ENCODE results near the gene CRLF3. TPM values are rescaled to one million over a fixed set of nuclear protein-coding genes. Genes with fewer than 3 reads are reported as not detected.
"Not testable (repeated sequence)": the region's sequence is repeated elsewhere in the genome, so short reads cannot be mapped to it uniquely, and the experiment has no call there.

CRLF3 gene
- polyA plus RNA-seq, 2 donors = 9.3 to 10.9 TPM

DNA sequence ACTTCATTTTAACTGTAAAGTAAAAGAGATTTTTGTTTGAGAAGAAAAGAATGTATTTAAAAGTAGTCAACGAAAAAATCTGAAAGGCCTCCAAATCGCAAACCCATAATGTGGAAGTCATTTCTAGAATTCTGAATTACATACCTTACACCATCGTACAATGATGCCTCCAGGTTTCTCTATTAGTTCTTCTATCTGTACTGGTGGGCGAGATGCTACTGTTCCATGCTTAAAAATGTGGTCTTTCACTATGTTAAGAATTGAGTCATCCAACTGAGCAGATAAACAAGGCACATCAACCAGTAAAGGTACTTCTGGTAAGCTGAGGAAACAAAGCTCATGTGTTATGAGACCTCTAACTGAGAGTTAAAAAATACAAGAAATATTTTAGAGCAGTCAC, 28.5 kb downstream of the CRLF3 start:
- WGBS, 2 donors = 77 to 81% methylated on average over 4 of the region's 4 CpGs
- H3K27me3 ChIP-seq (ENCODE audit: control insufficient read depth in 1 of 2, insufficient read depth in 2 of 2, low read length in 2 of 2) = no peaks in the 10 kb centered on the region
- no peaks in the 10 kb centered on the region for H3K9me3 ChIP-seq (ENCODE audit: control insufficient read depth in 2 of 2, insufficient read depth in 1 of 2, low read depth in 1 of 2, low read length in 1 of 2)
- H3K4me1 ChIP-seq (ENCODE audit: control insufficient read depth in 2 of 2, insufficient read depth in 2 of 2, low read length in 1 of 2) = no peaks in the 10 kb centered on the region
- no peak overlapping the region for H3K4me3 ChIP-seq (ENCODE audit: low read depth in 1 of 2, low read length in 2 of 2)
- H3K36me3 ChIP-seq (ENCODE audit: control insufficient read depth in 2 of 2, insufficient read depth in 2 of 2, low read length in 1 of 2) = peaks cover 2 to 5% of the 10 kb centered on the region in 2 donors
- no peak overlapping the region for H3K27ac ChIP-seq (ENCODE audit: low read depth in 2 of 2, low read length in 1 of 2)

DNA sequence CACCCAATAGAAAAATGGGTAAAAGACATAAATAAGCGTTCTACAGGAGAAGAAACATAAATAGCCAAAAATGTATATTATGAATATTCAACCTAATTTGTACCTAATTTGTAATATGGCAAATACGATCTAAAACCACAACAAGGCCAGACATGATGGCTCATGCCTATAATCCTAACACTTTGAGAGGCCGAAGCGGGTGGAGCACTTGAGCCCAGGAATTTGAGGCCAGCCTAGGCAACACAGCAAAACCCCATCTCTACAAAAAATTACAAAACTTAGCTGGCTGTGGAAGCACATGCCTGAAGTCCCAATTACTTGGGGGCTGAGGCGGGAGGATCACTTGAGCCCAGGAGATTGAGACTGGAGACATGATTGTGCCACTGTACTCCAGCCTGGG, 30.1 kb downstream of the CRLF3 start:
- no peaks in the 10 kb centered on the region for H3K4me1 ChIP-seq (ENCODE audit: control insufficient read depth in 2 of 2, insufficient read depth in 2 of 2, low read length in 1 of 2)
- H3K9me3 ChIP-seq (ENCODE audit: control insufficient read depth in 2 of 2, insufficient read depth in 1 of 2, low read depth in 1 of 2, low read length in 1 of 2) = no peaks in the 10 kb centered on the region
- no peak overlapping the region for H3K27ac ChIP-seq (ENCODE audit: low read depth in 2 of 2, low read length in 1 of 2)
- peaks cover 2 to 5% of the 10 kb centered on the region in 2 donors for H3K36me3 ChIP-seq (ENCODE audit: control insufficient read depth in 2 of 2, insufficient read depth in 2 of 2, low read length in 1 of 2)
- H3K27me3 ChIP-seq (ENCODE audit: control insufficient read depth in 1 of 2, insufficient read depth in 2 of 2, low read length in 2 of 2) = no peaks in the 10 kb centered on the region
- no peak overlapping the region for H3K4me3 ChIP-seq (ENCODE audit: low read depth in 1 of 2, low read length in 2 of 2)
- 74 to 79% methylated on average over 5 of the region's 5 CpGs for WGBS, 2 donors

DNA sequence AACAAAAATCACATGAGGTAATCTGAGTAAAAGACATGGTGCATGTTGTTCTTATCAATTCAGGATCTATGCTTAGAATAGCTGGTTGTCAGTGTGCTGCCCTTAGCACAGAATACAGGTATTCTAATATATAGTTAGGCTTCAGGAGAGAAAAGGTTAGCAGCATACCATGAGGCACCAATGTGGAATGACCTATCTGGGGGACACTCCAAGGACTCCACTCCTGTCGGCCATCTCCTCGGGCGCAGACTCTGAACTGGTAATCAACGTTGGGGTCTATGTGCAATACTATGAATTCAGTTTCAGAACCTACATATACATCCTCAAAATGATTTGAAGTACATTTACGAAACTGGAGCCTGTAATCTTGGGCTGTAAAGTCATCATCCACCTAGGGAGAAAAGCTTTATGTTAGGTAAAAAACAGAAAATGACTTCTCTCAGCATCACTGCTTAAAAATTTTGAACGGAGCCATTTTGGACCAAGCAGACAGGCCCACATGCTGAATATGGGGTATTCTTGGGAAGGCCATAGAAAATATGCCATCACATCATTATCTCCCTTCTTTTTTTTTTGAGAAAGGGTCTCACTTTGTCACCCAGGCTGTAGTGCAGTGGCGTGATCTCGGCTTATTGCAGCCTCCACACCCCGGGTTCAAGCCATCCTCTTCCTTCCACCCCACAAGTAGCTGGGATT, 31.1 kb downstream of the CRLF3 start:
- Histone ChIP-seq H3K27me3 (ENCODE audit: control insufficient read depth in 1 of 2, insufficient read depth in 2 of 2, low read length in 2 of 2) (no peaks in the 10 kb centered on the region), H3K9me3 (ENCODE audit: control insufficient read depth in 2 of 2, insufficient read depth in 1 of 2, low read depth in 1 of 2, low read length in 1 of 2) (no peaks in the 10 kb centered on the region), H3K36me3 (ENCODE audit: control insufficient read depth in 2 of 2, insufficient read depth in 2 of 2, low read length in 1 of 2) (peaks cover 2 to 7% of the 10 kb centered on the region in 2 donors), H3K27ac (ENCODE audit: low read depth in 2 of 2, low read length in 1 of 2) (no peak overlapping the region), H3K4me3 (ENCODE audit: low read depth in 1 of 2, low read length in 2 of 2) (no peak overlapping the region), H3K4me1 (ENCODE audit: control insufficient read depth in 2 of 2, insufficient read depth in 2 of 2, low read length in 1 of 2) (no peaks in the 10 kb centered on the region)
- 90 to 92% methylated on average over 9 of the region's 9 CpGs for WGBS, 2 donors

DNA sequence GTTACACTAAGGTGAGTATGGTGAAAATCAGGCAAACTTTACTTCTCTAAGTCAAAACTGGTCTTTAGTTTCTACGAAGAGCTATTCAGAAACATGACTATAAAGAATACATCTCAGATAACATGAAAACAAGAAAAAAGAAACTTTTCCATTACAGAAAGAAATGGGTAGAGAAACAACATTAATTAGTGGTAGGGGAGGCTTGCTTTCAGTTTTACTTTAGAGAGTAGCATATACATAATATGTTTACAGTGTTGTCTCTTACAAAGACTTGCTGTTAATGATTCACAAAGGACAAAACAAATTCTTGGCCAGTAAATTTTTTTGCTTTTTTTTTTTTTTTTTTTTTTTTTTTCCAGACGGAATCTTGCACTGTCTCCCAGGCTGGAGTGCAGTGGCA, 34.2 kb downstream of the CRLF3 start:
- Histone ChIP-seq H3K9me3 (ENCODE audit: control insufficient read depth in 2 of 2, insufficient read depth in 1 of 2, low read depth in 1 of 2, low read length in 1 of 2) (no peaks in the 10 kb centered on the region), H3K4me1 (ENCODE audit: control insufficient read depth in 2 of 2, insufficient read depth in 2 of 2, low read length in 1 of 2) (no peaks in the 10 kb centered on the region), H3K27ac (ENCODE audit: low read depth in 2 of 2, low read length in 1 of 2) (no peak overlapping the region), H3K4me3 (ENCODE audit: low read depth in 1 of 2, low read length in 2 of 2) (no peak overlapping the region), H3K36me3 (ENCODE audit: control insufficient read depth in 2 of 2, insufficient read depth in 2 of 2, low read length in 1 of 2) (peaks cover 0 to 4% of the 10 kb centered on the region in 2 donors), H3K27me3 (ENCODE audit: control insufficient read depth in 1 of 2, insufficient read depth in 2 of 2, low read length in 2 of 2) (no peaks in the 10 kb centered on the region)
- 71 to 78% methylated on average over 2 of the region's 2 CpGs for WGBS, 2 donors

DNA sequence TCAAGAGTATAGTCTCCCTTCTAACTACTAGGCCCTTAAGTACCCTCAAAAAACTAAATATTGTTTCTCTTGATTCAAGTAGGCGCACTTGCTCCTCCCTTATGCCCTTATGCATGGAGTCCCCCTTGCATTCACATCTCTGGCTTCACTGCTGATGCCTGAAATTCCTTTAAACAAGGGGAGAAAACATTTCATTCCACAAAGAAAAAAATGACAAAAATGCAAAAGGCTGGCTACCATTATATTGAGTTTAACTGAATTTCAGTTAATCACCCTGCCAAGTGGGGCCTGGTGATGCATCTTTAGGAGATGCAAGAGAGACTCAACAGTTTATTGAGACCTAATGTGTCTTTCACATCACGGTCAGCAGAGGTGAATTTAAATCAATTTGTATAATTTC, 35.6 kb downstream of the CRLF3 start:
- H3K27me3 ChIP-seq (ENCODE audit: control insufficient read depth in 1 of 2, insufficient read depth in 2 of 2, low read length in 2 of 2) = no peaks in the 10 kb centered on the region
- H3K36me3 ChIP-seq (ENCODE audit: control insufficient read depth in 2 of 2, insufficient read depth in 2 of 2, low read length in 1 of 2) = peaks cover 0 to 4% of the 10 kb centered on the region in 2 donors
- no peaks in the 10 kb centered on the region for H3K9me3 ChIP-seq (ENCODE audit: control insufficient read depth in 2 of 2, insufficient read depth in 1 of 2, low read depth in 1 of 2, low read length in 1 of 2)
- no peak overlapping the region for H3K4me3 ChIP-seq (ENCODE audit: low read depth in 1 of 2, low read length in 2 of 2)
- H3K4me1 ChIP-seq (ENCODE audit: control insufficient read depth in 2 of 2, insufficient read depth in 2 of 2, low read length in 1 of 2) = no peaks in the 10 kb centered on the region
- WGBS, 2 donors = 90 to 94% methylated on average over 2 of the region's 2 CpGs
- H3K27ac ChIP-seq (ENCODE audit: low read depth in 2 of 2, low read length in 1 of 2) = no peak overlapping the region

DNA sequence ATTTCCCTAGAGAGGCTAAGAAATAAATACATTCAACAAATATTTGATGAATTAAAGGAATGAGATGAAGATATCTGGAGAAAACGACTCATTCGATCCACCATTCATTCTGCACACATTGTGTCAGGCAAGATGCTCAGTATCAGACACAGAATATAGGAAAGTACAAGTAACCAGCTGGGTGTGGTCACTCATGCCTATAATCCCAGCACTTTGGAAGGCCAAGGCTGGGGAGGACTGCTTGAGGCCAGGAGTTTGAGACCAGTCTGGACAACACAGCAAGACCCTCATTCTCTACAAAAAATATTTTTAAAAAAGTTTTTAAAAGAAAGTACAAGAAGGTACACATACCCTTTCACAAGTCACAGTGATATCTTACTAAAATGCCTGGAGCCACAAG, 42.3 kb downstream of the CRLF3 start:
- Histone ChIP-seq H3K9me3 (ENCODE audit: control insufficient read depth in 2 of 2, insufficient read depth in 1 of 2, low read depth in 1 of 2, low read length in 1 of 2) (no peaks in the 10 kb centered on the region), H3K4me3 (ENCODE audit: low read depth in 1 of 2, low read length in 2 of 2) (no peak overlapping the region), H3K27me3 (ENCODE audit: control insufficient read depth in 1 of 2, insufficient read depth in 2 of 2, low read length in 2 of 2) (no peaks in the 10 kb centered on the region), H3K27ac (ENCODE audit: low read depth in 2 of 2, low read length in 1 of 2) (no peak overlapping the region), H3K36me3 (ENCODE audit: control insufficient read depth in 2 of 2, insufficient read depth in 2 of 2, low read length in 1 of 2) (no peaks in the 10 kb centered on the region), H3K4me1 (ENCODE audit: control insufficient read depth in 2 of 2, insufficient read depth in 2 of 2, low read length in 1 of 2) (no peaks in the 10 kb centered on the region)
- WGBS, 2 donors = 85 to 87% methylated on average over 2 of the region's 2 CpGs

DNA sequence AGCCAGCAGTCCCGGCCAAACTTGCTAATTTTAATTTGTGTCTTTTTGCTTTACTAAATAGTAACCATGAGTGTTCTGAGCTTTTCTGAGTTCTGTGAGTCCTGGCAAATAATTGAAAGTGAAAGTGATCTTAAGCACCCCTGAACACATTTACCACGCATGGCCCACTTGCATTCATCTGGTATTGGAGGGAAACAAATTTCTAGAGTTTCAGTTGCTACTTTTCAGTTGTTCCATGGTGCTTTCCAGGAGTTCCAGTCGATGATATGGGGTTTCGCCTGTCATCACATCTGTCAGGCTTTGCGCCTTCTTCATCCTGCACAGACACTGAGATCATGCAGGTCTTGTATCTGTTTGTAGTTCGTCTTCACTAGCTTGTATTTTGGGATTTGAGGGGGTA, 44.1 kb downstream of the CRLF3 start:
- Histone ChIP-seq H3K27ac (ENCODE audit: low read depth in 2 of 2, low read length in 1 of 2) (no peak overlapping the region), H3K9me3 (ENCODE audit: control insufficient read depth in 2 of 2, insufficient read depth in 1 of 2, low read depth in 1 of 2, low read length in 1 of 2) (no peaks in the 10 kb centered on the region), H3K4me3 (ENCODE audit: low read depth in 1 of 2, low read length in 2 of 2) (no peak overlapping the region), H3K4me1 (ENCODE audit: control insufficient read depth in 2 of 2, insufficient read depth in 2 of 2, low read length in 1 of 2) (no peaks in the 10 kb centered on the region), H3K36me3 (ENCODE audit: control insufficient read depth in 2 of 2, insufficient read depth in 2 of 2, low read length in 1 of 2) (no peaks in the 10 kb centered on the region), H3K27me3 (ENCODE audit: control insufficient read depth in 1 of 2, insufficient read depth in 2 of 2, low read length in 2 of 2) (no peaks in the 10 kb centered on the region)
- WGBS, 2 donors = 91 to 92% methylated on average over 6 of the region's 6 CpGs

DNA sequence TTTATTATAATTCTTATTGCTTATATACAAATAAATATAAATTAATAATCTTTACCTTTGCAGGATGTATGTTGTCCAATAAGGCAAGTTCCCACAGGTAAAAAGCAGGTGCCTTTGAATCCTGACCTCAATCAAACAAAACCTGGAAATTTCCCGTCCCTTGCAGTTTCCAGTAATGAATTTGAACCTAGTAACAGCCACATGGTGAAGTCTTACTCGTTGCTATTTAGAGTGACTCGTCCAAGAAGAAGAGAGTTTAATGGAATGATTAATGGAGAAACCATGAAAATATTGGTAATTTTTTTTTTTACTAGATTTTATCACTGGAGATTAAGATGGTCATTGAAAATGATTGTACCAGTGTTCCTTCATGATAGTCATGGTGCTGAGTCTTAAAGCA, 55.7 kb downstream of the CRLF3 start:
- H3K27me3 ChIP-seq (ENCODE audit: control insufficient read depth in 1 of 2, insufficient read depth in 2 of 2, low read length in 2 of 2); H3K36me3 ChIP-seq (ENCODE audit: control insufficient read depth in 2 of 2, insufficient read depth in 2 of 2, low read length in 1 of 2); H3K27ac ChIP-seq (ENCODE audit: low read depth in 2 of 2, low read length in 1 of 2); H3K9me3 ChIP-seq (ENCODE audit: control insufficient read depth in 2 of 2, insufficient read depth in 1 of 2, low read depth in 1 of 2, low read length in 1 of 2); H3K4me1 ChIP-seq (ENCODE audit: control insufficient read depth in 2 of 2, insufficient read depth in 2 of 2, low read length in 1 of 2); H3K4me3 ChIP-seq (ENCODE audit: low read depth in 1 of 2, low read length in 2 of 2): not testable (repeated sequence)
- 50 to 53% methylated on average over 3 of the region's 3 CpGs for WGBS, 2 donors

DNA sequence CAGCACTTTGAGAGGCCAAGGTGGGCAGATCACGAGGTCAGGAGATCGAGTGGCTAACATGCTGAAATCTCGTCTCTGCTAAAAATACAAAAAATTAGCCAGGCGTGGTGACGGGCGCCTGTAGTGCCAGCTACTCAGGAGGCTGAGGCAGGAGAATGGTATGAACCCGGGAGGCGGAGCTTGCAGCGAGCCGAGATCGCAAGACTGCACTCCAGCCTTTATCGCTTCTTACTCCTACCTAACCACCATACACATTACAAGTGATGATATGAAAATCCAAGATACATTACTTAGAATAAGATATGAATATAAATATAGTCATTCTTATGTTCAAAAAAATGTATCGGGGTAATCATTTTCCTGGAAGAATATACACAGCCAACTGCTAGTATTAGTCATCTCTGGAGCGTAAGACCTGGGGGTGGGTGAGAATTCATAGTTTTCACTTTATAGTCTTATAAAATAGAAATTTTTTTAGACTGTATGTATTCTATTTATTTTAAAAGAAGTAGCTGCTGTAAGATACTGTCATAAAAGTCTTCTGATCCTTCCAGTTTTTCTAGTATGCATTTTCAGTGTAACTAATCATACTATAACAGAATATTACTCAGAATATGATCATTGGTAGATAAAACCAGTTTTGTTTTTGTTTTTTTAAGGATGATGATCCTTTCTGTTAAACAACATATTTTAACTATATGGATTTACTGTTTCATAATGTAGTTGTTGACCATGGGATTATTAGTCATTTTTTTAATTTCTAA, 56.7 kb downstream of the CRLF3 start:
- H3K9me3 ChIP-seq (ENCODE audit: control insufficient read depth in 2 of 2, insufficient read depth in 1 of 2, low read depth in 1 of 2, low read length in 1 of 2); H3K27ac ChIP-seq (ENCODE audit: low read depth in 2 of 2, low read length in 1 of 2); H3K27me3 ChIP-seq (ENCODE audit: control insufficient read depth in 1 of 2, insufficient read depth in 2 of 2, low read length in 2 of 2); H3K36me3 ChIP-seq (ENCODE audit: control insufficient read depth in 2 of 2, insufficient read depth in 2 of 2, low read length in 1 of 2); H3K4me1 ChIP-seq (ENCODE audit: control insufficient read depth in 2 of 2, insufficient read depth in 2 of 2, low read length in 1 of 2); H3K4me3 ChIP-seq (ENCODE audit: low read depth in 1 of 2, low read length in 2 of 2): not testable (repeated sequence)
- WGBS, 2 donors = 92 to 93% methylated on average over 14 of the region's 14 CpGs

DNA sequence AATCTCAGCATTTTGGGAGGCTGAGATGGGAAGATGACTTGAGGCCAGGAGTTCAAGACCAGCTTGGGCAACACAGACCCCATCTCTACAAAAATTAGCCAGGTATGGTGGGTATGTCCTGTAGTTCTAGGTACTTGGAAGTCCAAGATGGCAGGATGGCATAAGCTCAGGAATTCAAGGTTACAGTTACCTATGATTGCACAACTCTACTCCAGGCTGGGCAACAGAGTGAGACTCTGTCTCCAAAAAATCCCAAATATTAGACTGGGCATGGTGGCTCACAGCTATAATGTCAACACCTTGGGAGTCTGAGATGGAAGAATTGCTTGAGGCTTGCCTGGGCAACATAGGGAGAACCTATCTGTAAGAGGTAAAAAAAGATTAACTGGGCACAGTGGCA, 63.4 kb downstream of the CRLF3 start:
- H3K4me3 ChIP-seq (ENCODE audit: low read depth in 1 of 2, low read length in 2 of 2) = no peak overlapping the region
- H3K36me3 ChIP-seq (ENCODE audit: control insufficient read depth in 2 of 2, insufficient read depth in 2 of 2, low read length in 1 of 2) = no peaks in the 10 kb centered on the region
- no peak overlapping the region for H3K27ac ChIP-seq (ENCODE audit: low read depth in 2 of 2, low read length in 1 of 2)

More for the DNA sequence above, 63.4 kb downstream of the CRLF3 start:
- H3K9me3 ChIP-seq (ENCODE audit: control insufficient read depth in 2 of 2, insufficient read depth in 1 of 2, low read depth in 1 of 2, low read length in 1 of 2) = no peaks in the 10 kb centered on the region
- no peaks in the 10 kb centered on the region for H3K27me3 ChIP-seq (ENCODE audit: control insufficient read depth in 1 of 2, insufficient read depth in 2 of 2, low read length in 2 of 2)
- no peaks in the 10 kb centered on the region for H3K4me1 ChIP-seq (ENCODE audit: control insufficient read depth in 2 of 2, insufficient read depth in 2 of 2, low read length in 1 of 2)

Measured in esophagus (tissue), 2 donors.